HAP-1 (cell line): ENCODE results near the gene COMMD9.
"Not testable (repeated sequence)": the region's sequence is repeated elsewhere in the genome, so short reads cannot be mapped to it uniquely, and the experiment has no call there.

ENCODE experiments used
- DNase-seq, 2 experiments: peaks; one replicate each; pipeline ENCODE4 v3.0.0-alpha.2; 2016 to 2020; ENCODE audit warnings: low spot score in 2 of 2
- H3K27me3 ChIP-seq: fragments of 250-450 bp; sonication (Bioruptor Pico); 2 replicates; pipeline ENCODE4 v1.5.1; 2020; ENCODE audit warnings: low read depth, mild to moderate bottlenecking, moderate library complexity
- H3K36me3 ChIP-seq: fragments of 250-450 bp; sonication (Bioruptor Pico); replicated peaks from 2 replicates; pipeline ENCODE4 v1.5.1; 2020; ENCODE audit warnings: mild to moderate bottlenecking
- H3K4me1 ChIP-seq: fragments of 250-450 bp; sonication (Bioruptor Pico); 2 replicates; pipeline ENCODE4 v1.5.1; 2020; ENCODE audit warnings: mild to moderate bottlenecking
- H3K4me3 ChIP-seq: fragments of 250-450 bp; sonication (Bioruptor Pico); 2 replicates; pipeline ENCODE4 v1.5.1; 2020; ENCODE audit warnings: mild to moderate bottlenecking, moderate library complexity
- H3K9me3 ChIP-seq: fragments of 250-450 bp; sonication (Bioruptor Pico); 2 replicates; pipeline ENCODE4 v1.5.1; 2020; ENCODE audit warnings: mild to moderate bottlenecking, moderate library complexity
- in situ Hi-C: fragments of 300-500 bp; cut with MboI; formaldehyde crosslinking; loops from 3 replicates; pipeline ENCODE4 v1.14.3; 2020; ENCODE audit warnings: low sequenced_read_pairs, inconsistent platforms, mixed read lengths

The COMMD9 gene

GRCh38 chr11:36289226-36289852, at the start of gene COMMD9:
Gene COMMD9, minus strand, starts transcription at chr11:36289424. Its CDS starts 12 bp downstream, at chr11:36289412.
- in situ Hi-C loops: no loop called here
- H3K4me3 ChIP-seq: peak within 1 kb of the TSS; percentile 54

DNA sequence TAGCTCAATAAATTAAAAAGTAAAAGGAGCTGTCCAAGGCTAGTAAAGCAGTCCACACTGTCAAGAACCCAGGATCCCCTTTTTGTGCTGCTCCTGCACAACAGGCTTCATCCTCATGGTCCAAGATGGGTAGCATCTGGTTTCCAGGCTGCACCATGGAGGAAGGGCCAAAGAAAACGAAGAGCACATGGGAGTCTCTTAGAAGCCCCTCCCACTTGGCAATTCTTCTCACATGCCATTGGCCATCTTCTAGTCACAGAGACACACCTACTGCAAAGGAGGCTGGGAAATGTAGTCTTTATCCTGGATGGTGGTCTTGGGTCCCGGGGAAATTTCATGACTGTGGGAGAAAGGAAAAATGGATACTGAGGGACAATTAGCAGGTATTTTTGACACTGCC, 44.7 kb upstream of the COMMD9 start:
- Histone ChIP-seq H3K36me3 (no peaks in the 10 kb centered on the region), H3K4me1 (peaks cover 6% of the 10 kb centered on the region), H3K4me3 (no peak overlapping the region), H3K9me3 (no peaks in the 10 kb centered on the region), H3K27me3 (no peaks in the 10 kb centered on the region)
- peak in 1 of 2 experiments; percentile 44 for DNase-seq
- in situ Hi-C loops: no loop called here

More at GRCh38 chr11:36289226-36289852, at the start of gene COMMD9:
- H3K4me1 ChIP-seq: peaks cover 2% of the 10 kb centered on the region; the same call in 1 of the 2 replicates
- no peaks in the 10 kb centered on the region for H3K36me3 ChIP-seq
- no peaks in the 10 kb centered on the region for H3K9me3 ChIP-seq
- DNase-seq: peak; percentile 87 to 96
- no peaks in the 10 kb centered on the region for H3K27me3 ChIP-seq

- in situ Hi-C loops: no loop called here
These were observed 44.2 kb upstream of the COMMD9 start for GRCh38 chr11:36333468-36333867.

GRCh38 chr11:36330411-36330810, 41.2 kb upstream of the COMMD9 start:
- in situ Hi-C loops: no loop called here
- DNase-seq: no peak

More at GRCh38 chr11:36333468-36333867, 44.2 kb upstream of the COMMD9 start:
- Histone ChIP-seq H3K36me3 (no peaks in the 10 kb centered on the region), H3K4me1 (peaks cover 6% of the 10 kb centered on the region), H3K27me3 (no peaks in the 10 kb centered on the region), H3K9me3 (no peaks in the 10 kb centered on the region), H3K4me3 (no peak overlapping the region)
- DNase-seq: no peak

GRCh38 chr11:36328966-36329673, 39.9 kb upstream of the COMMD9 start:
- in situ Hi-C loops: no loop called here
- Histone ChIP-seq H3K27me3 (no peaks in the 10 kb centered on the region), H3K36me3 (no peaks in the 10 kb centered on the region), H3K4me1 (peaks cover 6% of the 10 kb centered on the region), H3K9me3 (no peaks in the 10 kb centered on the region), H3K4me3 (no peak overlapping the region)
- DNase-seq: no peak

More at GRCh38 chr11:36330411-36330810, 41.2 kb upstream of the COMMD9 start:
- Histone ChIP-seq H3K4me1 (peaks cover 6% of the 10 kb centered on the region), H3K36me3 (no peaks in the 10 kb centered on the region), H3K27me3 (no peaks in the 10 kb centered on the region), H3K9me3 (no peaks in the 10 kb centered on the region), H3K4me3 (no peak overlapping the region)

DNA sequence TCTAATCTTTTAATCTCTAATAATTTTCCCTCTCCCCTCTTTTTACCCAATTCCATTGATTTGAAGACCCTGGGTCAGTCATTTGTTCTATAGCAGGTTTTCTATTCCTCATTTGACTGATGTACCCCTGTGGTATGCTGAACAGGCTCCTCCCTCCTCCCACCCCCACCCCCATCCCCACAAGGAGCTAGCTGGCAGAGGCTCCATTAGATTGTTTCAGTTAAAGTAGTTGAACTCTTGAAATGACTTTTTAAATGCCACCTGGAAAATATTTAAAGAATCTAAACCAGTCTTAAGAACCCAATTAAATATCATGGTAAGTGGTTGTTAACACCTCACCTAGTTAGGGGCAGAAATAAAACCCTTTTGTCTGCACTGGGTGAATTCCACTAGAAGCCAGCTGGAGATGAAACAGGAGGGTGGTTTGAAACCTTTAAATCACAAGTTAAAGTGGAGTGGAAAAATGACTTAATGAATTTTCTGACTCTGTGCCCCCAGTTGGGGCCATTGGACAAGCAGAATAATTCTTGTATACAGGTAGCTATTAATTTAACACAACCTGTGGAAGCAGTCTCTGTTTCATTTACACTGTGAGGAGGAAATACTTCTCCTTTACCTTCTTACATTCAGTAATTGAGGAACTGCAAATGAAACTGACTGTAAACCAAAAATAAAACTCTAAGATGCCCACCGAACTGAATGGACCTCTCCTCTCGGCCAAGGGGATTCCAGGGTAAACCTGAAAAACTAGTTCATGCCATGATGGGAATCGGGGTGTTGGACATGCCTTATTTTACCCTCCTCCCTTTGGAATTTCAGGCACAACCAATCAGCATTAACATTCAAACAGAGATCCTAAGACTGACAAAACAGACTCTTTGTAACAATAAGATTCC, 37.5 kb upstream of the COMMD9 start:
- H3K27me3 ChIP-seq: no peaks in the 10 kb centered on the region
- no peaks in the 10 kb centered on the region for H3K9me3 ChIP-seq
- DNase-seq: no peak
- in situ Hi-C loops: no loop called here
- no peaks in the 10 kb centered on the region for H3K36me3 ChIP-seq
- H3K4me1 ChIP-seq: peaks cover 5% of the 10 kb centered on the region
- no peak overlapping the region for H3K4me3 ChIP-seq

GRCh38 chr11:36325403-36325802, 36.2 kb upstream of the COMMD9 start:
- H3K27me3 ChIP-seq, DNase-seq, H3K9me3 ChIP-seq, in situ Hi-C loops, H3K4me1 ChIP-seq, H3K4me3 ChIP-seq, H3K36me3 ChIP-seq: not testable (repeated sequence)

DNA sequence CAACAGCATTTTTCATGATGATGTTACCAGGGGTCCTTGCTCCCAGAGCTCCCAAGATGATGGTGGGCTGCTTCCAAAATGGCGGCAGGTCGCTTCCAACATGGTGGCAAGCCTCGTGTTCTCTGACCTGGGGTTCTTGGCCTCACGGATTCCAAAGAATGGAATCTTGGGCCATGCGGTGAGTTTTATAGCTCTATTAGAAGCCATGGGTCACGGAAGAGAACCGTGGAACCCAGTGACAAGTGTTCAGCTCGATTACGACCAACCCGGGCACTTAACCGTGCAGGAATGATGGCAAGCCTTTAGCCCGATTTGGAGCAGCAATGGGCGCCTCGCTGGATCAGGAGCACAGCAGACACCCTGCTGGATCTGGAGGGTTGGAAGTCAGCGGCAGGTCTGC, 35.7 kb upstream of the COMMD9 start:
- H3K4me3 ChIP-seq, DNase-seq, H3K9me3 ChIP-seq, H3K36me3 ChIP-seq, in situ Hi-C loops, H3K27me3 ChIP-seq, H3K4me1 ChIP-seq: not testable (repeated sequence)

- Histone ChIP-seq H3K9me3 (no peaks in the 10 kb centered on the region), H3K4me1 (no peaks in the 10 kb centered on the region), H3K27me3 (peaks cover 41% of the 10 kb centered on the region), H3K36me3 (no peaks in the 10 kb centered on the region), H3K4me3 (no peak overlapping the region)
- no peak for DNase-seq
- in situ Hi-C loops: no loop called here
These were observed 28.8 kb upstream of the COMMD9 start for GRCh38 chr11:36317992-36318391.

- H3K36me3 ChIP-seq: no peaks in the 10 kb centered on the region
- in situ Hi-C loops: no loop called here
- no peak for DNase-seq
- H3K4me3 ChIP-seq: no peak overlapping the region
- no peaks in the 10 kb centered on the region for H3K9me3 ChIP-seq
- H3K27me3 ChIP-seq: peaks cover 41% of the 10 kb centered on the region
- H3K4me1 ChIP-seq: no peaks in the 10 kb centered on the region
These were observed 26.8 kb upstream of the COMMD9 start for GRCh38 chr11:36316049-36316448.

- Histone ChIP-seq H3K9me3 (no peaks in the 10 kb centered on the region), H3K36me3 (no peaks in the 10 kb centered on the region), H3K4me1 (no peaks in the 10 kb centered on the region), H3K4me3 (no peak overlapping the region), H3K27me3 (peaks cover 41% of the 10 kb centered on the region)
- no peak for DNase-seq
- in situ Hi-C loops: no loop called here
These were observed 25.2 kb upstream of the COMMD9 start for GRCh38 chr11:36314434-36314767.

DNA sequence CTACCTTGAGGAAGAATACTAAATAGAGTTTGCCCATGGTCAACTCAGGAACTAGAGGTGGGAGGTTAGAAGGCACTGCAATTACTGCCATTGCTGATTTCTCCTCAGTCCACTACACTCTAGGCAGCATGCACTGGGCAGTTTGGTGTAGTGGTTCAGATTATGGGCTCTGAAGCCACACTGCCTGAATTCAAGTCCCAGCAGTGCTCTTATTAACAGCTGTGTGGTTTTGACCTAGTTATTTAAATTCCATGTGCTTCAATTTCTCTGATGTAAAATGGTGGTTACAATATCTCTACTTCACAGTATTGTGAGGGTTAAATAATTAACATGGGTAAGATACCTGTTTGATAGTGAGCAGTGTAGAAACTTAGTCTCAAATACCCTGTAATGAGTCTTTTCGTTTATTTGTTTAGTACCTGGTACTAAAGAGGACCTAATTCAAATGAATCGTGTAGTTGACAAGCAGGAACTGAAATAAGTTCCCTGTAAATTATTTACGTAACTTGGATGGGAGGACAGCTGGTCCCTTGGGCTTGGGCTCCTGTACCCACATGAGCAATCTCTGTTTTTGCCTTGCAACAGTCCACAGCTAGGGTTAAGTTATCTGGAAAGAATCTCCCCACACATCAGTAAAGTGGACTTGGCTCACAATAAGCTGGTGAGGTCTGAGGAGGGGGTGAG, 24.7 kb upstream of the COMMD9 start:
- Histone ChIP-seq H3K9me3 (no peaks in the 10 kb centered on the region), H3K36me3 (no peaks in the 10 kb centered on the region), H3K4me3 (no peak overlapping the region), H3K27me3 (peaks cover 41% of the 10 kb centered on the region), H3K4me1 (no peaks in the 10 kb centered on the region)
- in situ Hi-C loops: no loop called here
- no peak for DNase-seq

DNA sequence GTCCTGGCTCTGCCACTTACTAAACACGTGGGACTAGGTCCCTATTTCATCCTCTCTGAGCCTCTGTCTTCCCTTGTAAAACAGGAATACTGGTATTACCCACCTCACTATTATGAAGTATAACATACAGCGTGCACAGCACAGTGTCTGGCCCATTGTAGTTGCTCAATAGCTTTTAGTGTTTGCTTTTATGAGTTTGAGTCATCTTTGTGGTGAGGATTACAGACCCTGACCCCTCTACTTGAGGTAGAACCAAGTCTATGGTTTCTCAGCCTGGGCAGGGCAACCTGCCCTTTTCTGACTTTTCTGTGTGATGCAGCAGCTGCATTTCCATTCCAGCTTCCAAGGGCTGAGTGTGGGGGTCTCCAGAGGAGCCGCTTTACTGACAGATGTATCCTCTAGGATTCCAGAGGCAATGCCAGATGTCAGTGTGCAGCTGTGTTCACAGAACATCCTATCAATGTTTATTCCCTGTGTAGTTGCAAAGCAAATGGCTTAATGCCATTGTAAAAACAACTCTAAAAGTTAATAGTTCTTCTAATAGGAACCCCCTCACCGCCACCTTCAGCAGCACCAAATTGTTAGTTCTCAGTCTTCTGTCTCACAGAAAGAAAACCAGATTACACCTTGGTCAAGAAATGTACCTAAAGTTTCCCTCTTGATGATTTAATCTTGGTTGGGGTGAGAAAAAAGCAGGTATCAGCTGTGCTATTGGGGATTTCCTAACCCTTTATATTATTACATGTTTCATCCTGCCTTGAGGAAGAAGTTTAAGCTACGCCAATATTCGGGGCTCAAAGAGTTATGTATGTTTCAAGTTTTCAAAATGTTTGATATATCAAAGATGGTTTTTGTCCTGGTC, 23.6 kb upstream of the COMMD9 start:
- DNase-seq: no peak
- no peak overlapping the region for H3K4me3 ChIP-seq

More for the DNA sequence above, 23.6 kb upstream of the COMMD9 start:
- Histone ChIP-seq H3K4me1 (no peaks in the 10 kb centered on the region), H3K27me3 (peaks cover 38% of the 10 kb centered on the region), H3K9me3 (no peaks in the 10 kb centered on the region), H3K36me3 (no peaks in the 10 kb centered on the region)
- in situ Hi-C loops: no loop called here
